HG02588 (cell line): ENCODE results near the gene CADM1.

Experiments used
- ATAC-seq: cut with Tn5 transposase; IDR thresholded peaks from one replicate; pipeline ENCODE4 v1.9.1; 2021; ENCODE audit warnings: mild to moderate bottlenecking, moderate library complexity; ENCODE audit not compliant: unreplicated experiment

Gene CADM1

DNA sequence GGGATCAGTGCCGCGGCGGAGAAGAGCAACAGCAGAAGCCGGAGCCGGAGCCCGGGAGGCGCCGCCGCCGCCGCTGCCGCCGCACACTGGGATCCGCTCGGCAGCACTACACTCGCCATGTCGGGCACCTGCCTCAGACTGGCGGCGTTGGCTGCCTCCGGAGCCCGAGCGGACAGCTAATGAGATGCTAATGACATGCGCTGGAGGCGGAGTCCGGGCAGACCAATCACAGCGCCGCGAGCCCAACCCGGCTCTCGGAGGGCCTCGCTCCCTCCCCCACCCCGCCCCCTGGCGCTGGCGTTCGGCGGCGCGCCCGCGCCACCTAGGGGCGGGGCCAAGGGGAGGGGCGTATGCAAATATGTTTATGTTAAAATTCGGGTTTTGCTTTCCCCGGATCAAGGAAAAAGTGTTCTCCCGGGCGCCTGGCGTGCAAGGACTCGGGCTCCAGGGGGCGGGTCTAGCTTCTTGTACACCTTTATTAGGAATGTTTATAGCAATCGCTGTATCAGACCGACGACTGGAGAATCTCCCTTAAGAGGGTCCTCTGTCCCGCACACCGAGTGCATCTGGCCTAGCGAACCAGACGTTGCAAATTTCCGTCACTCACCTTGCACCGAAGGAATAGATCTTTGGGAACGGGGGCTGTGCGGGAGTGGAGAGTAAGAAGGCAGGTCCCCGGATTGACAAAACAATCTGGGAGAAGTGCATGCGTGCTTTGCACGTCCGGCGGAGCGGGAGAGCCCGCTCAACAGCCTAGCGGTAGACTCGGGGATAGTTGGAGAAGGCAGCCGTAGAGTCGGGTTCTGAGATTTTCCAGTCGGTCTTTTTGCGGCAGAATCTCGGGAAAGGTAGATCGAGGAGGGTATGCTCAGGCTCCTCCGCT is at the start of gene CADM1:
Gene CADM1 (minus strand): TSS at position 140 of the 883 bp plus-strand sequence.
- peak; percentile 87 for ATAC-seq

GRCh38 chr11:115552773-115553438 is 48.7 kb upstream of the CADM1 start:
- no peak for ATAC-seq

GRCh38 chr11:115552151-115552772 is 48.0 kb upstream of the CADM1 start:
- no peak for ATAC-seq

- ATAC-seq = no peak
These were observed 46.3 kb upstream of the CADM1 start for GRCh38 chr11:115550291-115551059.

DNA sequence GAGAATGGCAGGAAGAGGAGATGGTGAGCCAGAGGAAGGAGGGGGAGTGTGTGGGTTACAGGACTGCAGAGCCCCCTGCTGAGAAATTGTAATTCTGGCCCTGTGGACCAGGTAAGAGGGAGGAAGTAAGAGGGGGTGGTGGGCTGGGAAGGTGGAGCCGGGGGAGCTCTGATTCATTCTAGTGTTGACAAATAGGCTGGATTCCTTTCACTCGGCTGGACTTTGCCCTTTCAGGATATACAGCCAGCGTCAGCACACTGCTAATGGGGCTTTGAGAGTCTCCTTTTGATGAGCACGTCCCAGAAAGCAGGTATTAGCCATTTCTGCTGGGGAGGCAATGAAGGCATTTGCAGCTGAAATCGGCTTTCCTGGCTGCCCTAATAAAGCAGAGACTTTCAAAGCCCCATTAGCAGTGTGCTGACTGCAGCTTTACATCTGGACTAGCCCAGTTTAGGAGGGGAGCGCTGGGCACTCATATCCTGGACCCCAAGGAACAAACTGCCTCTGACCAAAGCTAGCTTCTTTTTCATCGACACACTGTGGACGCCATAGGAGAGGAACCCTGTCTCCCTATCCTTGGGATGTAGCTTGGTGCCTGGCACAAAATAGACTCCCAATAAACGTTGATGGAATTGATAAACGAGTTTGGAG is 44.8 kb upstream of the CADM1 start:
- no peak for ATAC-seq

DNA sequence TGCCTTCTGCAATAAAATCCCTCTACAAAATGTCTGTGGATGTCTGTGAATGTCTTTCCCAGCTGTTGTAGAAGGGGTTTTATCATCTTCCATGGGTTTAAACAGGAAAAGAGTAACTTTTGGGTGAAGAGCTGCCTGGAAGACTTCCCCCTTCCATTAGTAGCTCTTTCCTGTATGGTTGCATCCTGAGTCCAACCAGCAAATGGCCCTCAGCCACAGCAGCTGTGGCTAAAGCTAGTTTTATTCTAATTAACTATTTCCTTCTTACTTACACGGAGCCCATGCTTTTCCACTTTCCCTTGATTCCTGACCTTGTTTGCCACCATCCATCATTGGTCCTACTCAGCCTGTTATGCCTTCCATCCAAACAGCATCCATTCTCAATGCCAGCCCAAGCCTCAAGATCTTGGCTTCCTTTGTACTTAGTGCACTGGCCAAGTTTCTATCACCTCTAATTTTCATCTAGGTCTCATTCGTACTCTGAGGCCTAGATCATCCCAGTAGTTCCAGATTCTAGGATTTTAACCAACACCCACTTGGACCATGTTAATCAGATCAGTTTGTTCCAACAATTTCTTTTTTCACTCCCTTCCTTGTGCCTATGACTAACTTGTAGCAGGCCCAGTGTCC is 41.5 kb upstream of the CADM1 start:
- ATAC-seq = no peak

DNA sequence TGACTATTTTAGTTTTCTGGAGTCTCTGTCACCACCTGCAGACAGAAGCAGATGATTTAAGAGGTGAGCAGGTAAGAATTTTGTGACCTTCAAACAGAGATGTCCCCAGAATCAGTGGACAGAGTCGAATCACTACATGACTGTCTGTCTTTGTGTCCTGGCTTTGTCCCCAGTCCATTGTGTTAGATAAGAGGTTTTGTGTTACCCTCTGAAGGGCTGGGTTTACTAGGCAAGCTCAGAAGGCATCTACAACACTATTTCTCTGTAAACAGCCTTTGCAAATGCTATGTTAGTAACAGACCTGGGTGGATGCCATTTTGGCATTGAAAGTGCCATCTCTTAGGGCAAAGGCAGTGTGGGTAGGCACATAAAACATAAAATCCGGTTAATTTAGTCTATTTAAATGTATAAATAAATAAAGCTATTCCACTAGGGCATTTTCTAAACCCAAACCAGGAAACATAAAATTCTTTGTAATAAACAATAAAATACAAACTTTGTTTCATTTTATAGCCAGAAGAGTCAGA is 40.3 kb upstream of the CADM1 start:
- ATAC-seq = no peak

DNA sequence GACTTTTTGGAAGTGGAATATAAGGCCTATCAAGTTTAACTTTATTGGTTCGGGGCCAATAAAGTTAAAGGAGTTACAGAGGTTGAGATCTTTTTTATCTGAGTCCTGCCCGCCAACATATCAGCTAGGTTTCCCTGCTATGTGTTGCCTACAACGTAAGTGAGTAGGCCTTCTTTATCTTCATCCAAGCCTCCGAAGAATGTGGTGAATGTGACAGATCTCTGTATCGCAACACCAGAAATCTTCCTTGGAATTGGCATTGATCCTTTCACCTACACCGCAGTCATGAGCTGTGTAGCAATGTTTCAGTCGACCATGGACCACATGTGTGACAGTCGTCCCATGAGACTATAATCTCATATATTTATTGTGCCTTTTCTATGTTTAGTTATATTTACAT is 37.3 kb upstream of the CADM1 start:
- ATAC-seq = no peak

GRCh38 chr11:115539844-115540243 is 35.6 kb upstream of the CADM1 start:
- no peak for ATAC-seq

GRCh38 chr11:115535781-115536180 is 31.6 kb upstream of the CADM1 start:
- ATAC-seq = no peak

- ATAC-seq = no peak
These were observed 26.5 kb upstream of the CADM1 start for GRCh38 chr11:115530752-115531151.

- no peak for ATAC-seq
These were observed 24.0 kb upstream of the CADM1 start for GRCh38 chr11:115528225-115528624.

DNA sequence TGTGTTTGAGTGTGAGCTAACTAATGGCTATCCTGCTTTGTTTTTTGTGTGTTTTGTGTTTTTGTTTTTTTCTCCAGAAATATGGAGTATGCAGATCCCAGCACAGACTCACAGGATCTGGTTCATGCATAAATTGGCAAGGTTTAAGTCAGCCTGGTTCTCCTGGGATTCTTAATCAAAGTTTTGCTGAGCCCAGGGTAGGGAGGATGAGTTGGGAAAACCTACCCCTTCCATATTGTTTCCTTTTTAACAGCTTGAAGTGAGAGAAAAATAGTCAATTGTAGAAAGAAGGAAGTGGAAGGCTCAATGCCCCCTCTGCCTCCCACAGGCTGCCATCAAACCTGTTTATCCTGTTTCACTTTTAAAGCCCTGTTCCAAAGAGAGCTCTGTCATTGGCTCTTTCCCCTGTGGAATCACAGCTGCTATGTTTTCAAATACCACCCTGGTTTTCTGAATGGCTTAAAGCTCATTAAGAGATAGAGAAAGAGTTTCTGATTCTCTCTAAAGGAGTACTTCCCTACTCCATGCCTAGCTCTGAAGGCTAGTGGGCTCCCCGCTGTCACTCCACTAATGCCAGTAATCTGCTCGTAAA is 23.4 kb upstream of the CADM1 start:
- no peak for ATAC-seq

DNA sequence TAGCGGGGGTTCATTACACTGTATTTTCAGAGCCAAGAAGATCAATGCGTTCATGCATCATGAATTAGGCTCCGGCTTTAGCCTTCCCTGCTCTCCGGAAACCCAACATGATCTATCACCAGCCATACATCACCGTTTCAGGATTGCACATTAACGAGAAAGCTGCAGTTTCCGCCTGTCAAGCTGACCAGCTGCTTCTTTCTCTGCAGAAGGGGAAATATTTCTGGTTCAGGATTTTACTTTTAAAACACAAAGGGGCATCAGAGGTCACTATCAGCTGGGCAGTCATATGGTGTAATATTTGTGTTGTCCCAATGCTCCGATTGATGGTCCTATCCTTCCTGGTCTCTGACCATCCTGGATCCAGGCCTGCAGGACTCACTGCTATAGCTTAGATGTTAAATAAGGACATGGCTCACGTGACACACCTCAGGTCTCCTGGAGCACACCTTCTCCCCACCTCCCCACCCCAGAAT is 21.4 kb upstream of the CADM1 start:
- no peak for ATAC-seq

DNA sequence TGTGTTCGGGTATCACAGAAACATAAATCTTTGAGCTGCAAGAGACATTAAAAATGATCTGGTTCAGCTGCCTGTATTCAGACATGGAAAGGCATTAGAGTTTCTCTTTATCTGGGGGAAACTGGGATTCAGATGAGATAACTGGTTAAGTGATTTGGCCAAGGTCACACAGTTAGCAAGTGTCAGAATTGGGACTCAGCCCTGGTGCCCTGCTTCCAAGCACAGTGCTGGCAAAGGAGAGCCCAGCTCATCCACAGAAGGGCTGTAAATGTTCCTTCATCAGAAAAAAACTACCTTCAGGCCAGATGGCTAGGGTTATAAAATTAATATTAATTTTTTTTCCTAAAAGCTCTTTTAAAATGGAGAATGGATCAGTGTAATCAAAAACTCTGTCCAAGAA is 20.4 kb upstream of the CADM1 start:
- ATAC-seq = no peak

DNA sequence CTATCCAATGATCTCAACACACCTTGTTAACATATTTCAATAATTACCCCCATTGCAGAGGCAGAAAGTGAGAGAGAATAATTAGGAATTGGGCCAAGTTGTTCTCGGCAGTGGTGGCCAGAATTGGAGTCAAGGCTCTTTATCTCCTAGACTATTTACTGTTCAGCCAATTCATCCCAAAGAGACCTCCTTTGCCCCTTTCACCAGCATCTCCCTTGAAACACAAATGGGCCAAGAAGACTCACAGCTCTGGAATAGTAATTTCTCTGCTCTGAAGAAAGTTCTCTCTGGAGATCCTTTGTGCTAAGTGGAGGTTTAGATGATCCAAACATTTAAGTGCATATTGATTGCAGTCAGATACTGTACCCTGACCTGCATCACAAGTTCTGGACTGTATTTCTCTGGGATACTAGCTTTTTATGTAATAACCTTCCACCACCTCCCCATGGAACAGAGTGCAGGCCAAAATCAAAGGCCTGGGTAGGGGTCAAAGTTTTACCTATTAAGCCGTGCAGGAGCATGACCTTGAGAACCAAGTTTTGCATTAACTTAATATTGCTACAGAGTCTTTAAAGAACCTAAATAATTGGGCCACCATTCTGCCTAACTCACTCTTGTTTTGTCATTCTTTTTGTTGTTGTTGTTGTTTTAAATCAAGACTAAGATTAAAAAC is 19.6 kb upstream of the CADM1 start:
- no peak for ATAC-seq

GRCh38 chr11:115522302-115522701 is 18.1 kb upstream of the CADM1 start:
- ATAC-seq = peak; percentile 58

GRCh38 chr11:115521825-115522224 is 17.6 kb upstream of the CADM1 start:
- no peak for ATAC-seq
